ENCODE data around the gene PDF.

Gene PDF

GRCh38 chr16:69338557-69339288 is 8.3 kb upstream of the PDF start:
- peak; percentile 71 for DNase-seq

GRCh38 chr16:69334696-69335095 is 4.3 kb upstream of the PDF start:
- DNase-seq = no peak

GRCh38 chr16:69329369-69330285 is 761 bp downstream of the PDF start:
- peak; percentile 45 for DNase-seq

- peak; percentile 5 for DNase-seq
Observed at GRCh38 chr16:69328854-69329316, 1.5 kb downstream of the PDF start.

GRCh38 chr16:69327585-69328310 is 2.6 kb downstream of the PDF start:
- DNase-seq = no peak

GRCh38 chr16:69326172-69326873 is 4.1 kb downstream of the PDF start:
- DNase-seq = no peak

GRCh38 chr16:69325784-69326171 is 4.6 kb downstream of the PDF start:
- no peak for DNase-seq

GRCh38 chr16:69324585-69325253 is 5.7 kb downstream of the PDF start:
- DNase-seq = no peak

- no peak for DNase-seq
Observed at GRCh38 chr16:69324013-69324531, 6.3 kb downstream of the PDF start.

- DNase-seq = no peak
Observed at GRCh38 chr16:69323415-69323814, 7.0 kb downstream of the PDF start.

- DNase-seq = no peak
Observed at GRCh38 chr16:69322343-69322742, 8.0 kb downstream of the PDF start.

- no peak for DNase-seq
Observed at GRCh38 chr16:69321080-69321479, 9.3 kb downstream of the PDF start.

GRCh38 chr16:69320740-69321073 is 9.7 kb downstream of the PDF start:
- DNase-seq = no peak

- DNase-seq = no peak
Observed at GRCh38 chr16:69319826-69320739, 10.3 kb downstream of the PDF start.

GRCh38 chr16:69319381-69319780 is 11.0 kb downstream of the PDF start:
- no peak for DNase-seq

GRCh38 chr16:69318911-69319289 is 11.5 kb downstream of the PDF start:
- DNase-seq = no peak

- no peak for DNase-seq
Observed at GRCh38 chr16:69318177-69318910, 12.0 kb downstream of the PDF start.

- DNase-seq = no peak
Observed at GRCh38 chr16:69316595-69317034, 13.8 kb downstream of the PDF start.

GRCh38 chr16:69315486-69316311 is 14.7 kb downstream of the PDF start:
- no peak for DNase-seq
